LoVo (cell line): ENCODE results near the gene TEKT3.

Experiments
- DNase-seq: peaks from one replicate; pipeline ENCODE4 v3.0.0-alpha.2; 2016; ENCODE audit warnings: low spot score

TEKT3 gene

DNA sequence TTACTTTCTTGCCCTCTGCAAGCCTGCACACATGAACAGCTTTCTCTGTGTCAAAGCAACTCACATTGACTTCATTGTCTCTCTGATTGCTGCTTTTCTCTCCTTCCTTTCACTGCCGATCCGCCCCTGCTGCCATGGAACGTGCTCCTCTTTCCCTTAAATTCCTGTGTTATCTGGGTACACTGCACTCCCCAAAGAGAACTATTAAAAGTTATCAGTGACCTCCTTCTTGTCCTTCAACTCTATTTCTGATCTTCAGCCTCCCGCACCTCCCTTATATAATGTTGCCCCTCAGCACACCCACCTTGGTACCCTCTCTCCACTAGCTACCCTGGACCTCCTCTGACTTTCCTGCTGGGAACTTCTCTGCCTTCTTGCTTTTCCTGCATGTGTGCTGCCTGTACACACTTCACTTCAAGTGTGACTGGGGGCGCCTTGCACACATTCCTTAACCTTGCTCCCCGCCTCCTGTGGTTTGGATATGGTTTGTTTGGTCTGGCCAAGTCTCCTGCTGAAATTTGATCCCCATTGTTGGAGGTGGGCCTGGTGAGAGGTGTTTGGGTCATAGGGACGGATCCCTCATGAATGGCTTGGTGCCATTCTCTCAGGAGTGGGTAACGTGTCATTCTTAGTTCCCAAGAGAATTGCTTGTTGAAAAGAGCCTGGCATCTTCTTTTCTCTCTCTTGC, 49.6 kb downstream of the TEKT3 start:
- no peak for DNase-seq

- no peak for DNase-seq
Observed at GRCh38 chr17:15290605-15291004, 50.8 kb downstream of the TEKT3 start.

- DNase-seq, result peak; percentile 63
Observed at GRCh38 chr17:15289285-15290183, 51.9 kb downstream of the TEKT3 start.

- DNase-seq, result no peak
Observed at GRCh38 chr17:15288859-15289258, 52.5 kb downstream of the TEKT3 start.

- DNase-seq, result no peak
Observed at GRCh38 chr17:15287538-15288267, 53.7 kb downstream of the TEKT3 start.

DNA sequence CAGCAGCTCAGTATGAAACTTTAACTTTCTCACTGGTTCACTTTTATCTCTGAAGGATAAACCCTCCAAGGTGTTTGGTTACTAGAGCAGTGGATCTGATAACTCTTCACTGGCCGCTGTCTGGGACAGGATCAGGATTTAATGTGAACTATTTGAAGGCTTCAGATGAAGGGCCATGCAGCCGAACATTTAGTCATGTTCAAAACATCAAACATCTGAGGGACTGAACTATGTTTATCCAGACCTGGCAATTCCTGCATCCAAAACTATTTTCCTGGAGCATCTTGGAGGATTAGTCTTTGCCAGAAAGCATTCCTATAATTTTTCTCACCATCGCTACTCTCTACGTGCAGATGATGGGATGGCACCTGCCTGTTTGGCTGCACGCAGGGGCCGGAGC, 55.9 kb downstream of the TEKT3 start:
- DNase-seq, result no peak

DNA sequence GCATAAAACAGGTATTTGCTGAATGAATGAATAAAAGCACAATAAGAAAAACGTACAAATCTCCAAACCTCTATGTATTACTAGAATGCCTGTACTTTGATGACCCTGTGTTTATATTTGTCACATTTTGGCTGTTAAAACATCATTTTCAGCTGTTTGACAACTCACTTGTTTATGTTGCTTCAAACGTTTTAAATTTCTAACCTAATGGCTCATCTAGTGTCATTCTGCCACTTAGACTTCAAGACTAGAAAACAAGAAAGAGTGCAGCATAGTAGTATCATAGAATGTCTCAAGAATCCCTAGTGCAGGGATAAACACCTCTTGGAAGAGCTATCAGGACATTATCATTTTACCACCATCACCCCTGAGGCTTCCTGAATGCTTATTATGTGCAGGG, 56.9 kb downstream of the TEKT3 start:
- DNase-seq, result no peak

- no peak for DNase-seq
Observed at GRCh38 chr17:15284107-15284506, 57.3 kb downstream of the TEKT3 start.

- DNase-seq, result no peak
Observed at GRCh38 chr17:15281909-15282308, 59.5 kb downstream of the TEKT3 start.

DNA sequence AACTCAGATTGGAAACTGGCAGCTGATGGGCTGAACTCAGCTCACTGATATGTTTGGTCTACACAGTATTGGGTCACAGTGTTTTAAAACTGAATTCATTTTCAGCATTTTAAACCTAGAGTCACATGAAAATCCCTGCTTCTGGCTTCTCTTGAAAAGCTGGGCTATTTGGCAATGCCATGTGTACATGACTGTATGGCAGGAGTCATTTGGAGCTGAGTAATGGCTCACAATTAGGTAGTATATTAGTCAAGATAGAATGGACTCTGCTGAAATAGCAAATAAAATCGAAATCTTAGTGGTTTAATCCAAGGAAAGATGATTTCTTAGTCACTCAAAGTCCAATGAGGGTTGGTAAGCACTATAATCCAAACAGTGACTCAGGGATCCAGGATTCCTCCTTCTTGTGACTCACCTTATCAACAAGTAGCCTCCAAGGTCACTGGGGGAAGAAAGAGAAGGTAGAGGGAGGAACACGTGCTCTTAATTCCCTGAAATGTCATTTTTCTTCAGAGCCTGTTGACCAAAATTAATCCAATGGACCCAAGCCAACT, 62.4 kb downstream of the TEKT3 start:
- peak; percentile 33 for DNase-seq

DNA sequence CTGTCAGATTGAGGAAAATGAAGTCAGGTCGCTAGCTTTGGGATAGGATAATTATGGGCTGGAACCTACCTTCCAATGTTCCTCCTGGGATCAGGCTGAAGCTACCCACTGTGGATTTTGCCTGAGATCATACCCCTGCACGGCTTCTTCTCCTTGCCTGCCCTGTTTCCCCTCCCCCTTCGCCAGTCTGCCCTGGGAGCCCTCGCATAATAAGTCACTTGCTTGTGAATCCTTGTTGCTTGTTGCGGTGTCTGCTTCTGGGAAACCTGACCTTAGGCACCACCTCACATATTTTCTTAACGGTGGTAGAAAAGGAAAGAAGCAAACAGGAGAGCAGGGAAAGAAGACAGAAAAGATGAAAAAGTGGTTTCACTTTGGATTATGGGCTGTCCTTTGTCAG, 63.0 kb downstream of the TEKT3 start:
- no peak for DNase-seq

GRCh38 chr17:15274017-15274416, 67.4 kb downstream of the TEKT3 start:
- no peak for DNase-seq

- DNase-seq, result peak; percentile 41
Observed at GRCh38 chr17:15273141-15273793, 68.1 kb downstream of the TEKT3 start.

DNA sequence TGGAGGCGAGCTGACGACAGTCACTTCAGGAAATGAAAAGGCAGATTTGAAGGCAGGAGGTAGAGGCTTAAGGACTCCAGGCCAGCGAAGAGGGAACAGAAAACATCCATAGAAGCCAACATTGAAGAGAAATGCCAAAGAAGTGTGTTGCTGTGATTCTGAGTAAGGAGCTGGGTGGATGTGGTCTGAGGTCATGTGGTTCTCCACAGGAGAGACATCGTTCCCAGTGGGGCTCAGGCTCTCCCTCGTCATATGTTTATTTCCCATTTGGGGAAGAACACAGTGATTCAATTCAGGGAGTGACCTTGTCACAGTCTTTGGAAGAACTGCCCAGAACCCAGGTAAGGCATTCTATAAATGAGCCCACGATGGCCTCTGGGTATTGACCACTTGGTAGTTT, 69.7 kb downstream of the TEKT3 start:
- no peak for DNase-seq

DNA sequence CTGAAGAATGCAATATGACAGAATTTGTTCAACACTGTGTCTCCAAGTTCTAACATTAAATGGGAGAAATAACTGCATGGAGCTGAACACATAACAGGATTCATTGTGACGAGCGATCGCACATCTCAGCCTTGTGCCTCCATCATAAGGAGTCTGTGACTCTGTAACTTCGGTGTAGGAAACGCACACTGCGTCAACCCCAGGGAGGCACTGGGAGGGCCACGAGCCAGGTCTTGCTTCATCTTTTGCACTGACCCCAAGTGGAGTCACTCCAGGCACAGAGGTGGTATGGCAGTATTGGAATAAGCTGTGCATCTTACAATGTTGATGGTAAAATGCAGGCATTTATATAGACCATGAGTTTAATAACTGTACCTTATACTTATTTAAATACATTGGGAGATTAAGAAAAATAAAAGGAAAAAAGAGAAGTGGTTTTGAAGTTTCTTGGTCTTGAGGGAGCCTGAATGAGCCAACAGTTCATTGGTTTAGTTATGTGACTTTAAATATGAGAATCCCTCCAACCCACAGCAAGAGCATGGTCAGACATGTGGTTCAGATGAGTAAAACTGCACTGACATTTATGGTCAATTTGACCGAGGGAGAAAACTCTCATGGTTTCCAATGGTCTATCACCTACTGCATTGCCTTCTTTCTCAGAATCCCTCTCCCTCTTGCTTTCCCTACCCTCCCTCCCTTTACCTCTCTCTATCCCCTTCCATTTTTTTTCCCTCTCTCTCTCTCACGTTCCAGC, 70.6 kb downstream of the TEKT3 start:
- no peak for DNase-seq

DNA sequence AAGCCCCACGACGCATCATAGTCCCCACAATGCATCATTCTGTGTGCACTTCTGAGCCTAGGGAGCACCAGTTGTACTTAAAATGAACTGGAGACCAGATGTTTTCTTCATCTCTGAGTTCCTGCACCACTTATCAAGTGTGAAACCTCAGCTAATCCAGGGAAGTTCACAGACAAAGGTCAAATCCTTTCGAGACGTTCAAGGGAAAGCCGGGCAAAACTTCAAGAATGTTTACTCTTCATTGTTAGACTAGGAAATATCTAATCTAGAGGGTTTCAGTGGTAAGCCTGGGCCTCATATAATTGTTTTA, 71.7 kb downstream of the TEKT3 start:
- no peak for DNase-seq

DNA sequence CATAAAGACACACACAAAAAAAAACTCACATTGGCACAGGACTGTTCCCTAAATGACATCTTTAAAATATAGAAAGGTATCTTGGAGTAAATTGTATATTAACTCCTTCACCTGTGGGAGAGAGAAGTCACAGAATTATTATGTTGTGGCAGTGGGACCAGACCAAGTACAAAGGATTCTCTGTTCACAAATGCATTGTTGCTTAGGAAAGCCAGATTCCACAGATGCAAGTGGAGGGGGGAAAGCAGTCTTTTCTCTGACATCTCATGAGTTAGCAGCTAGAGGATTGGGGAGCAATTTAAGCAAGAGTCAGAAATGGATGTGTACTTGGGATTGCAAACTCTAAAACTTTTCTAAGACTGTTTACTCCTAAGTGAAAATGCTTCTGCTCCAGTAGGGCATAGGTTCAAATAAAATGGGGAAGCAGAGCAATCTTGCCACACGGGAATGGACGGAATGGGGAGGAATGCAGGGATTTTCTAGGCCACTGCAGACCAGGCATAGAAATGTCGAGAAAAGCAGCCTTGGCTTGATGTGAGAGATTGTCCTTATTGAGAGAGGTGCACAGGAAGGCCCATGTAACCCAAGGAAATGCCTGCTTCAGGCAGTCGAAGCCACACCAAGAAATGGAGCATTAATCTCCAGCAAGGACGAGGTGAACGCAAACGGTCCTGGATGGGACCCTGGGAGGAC, 72.2 kb downstream of the TEKT3 start:
- DNase-seq, result no peak

DNA sequence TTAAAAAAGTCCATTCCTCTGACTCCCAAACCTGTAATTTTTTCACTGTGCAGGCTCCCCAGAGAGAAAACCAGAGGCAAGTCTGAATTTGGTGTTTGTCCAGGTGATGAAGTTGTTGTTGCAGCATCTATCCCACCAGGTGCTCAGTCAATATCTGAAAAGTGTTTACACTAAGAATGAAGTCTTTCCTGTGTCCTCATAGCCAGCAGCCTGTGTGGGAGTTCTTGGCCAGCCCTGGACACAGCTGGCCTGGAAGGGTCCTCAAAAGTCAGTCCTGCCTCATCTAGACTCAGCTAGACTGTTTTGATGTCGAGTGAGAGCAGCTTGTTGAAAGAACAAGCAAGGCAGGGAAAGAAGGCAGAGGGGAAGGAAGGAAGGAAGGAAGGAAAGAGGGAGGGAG, 72.9 kb downstream of the TEKT3 start:
- no peak for DNase-seq

DNA sequence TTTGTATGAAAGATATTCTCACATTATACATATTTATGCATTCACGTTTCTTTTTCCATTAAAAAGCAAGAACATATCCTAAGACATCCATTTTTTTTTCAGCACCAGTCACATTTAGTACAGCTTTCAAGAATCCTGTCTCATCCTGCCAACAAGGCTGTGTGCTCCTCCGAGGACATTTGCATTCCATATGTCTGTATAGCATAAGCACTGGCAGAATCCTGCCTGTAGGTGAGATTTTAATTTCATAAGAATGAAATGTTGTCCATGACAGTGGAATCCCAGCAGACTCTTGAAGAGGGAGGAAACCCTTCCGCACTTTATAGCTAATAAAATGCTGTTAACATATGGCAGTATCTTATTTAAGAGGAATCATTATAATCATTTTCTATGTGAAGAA, 73.4 kb downstream of the TEKT3 start:
- DNase-seq, result no peak

GRCh38 chr17:15266325-15267125, 74.9 kb downstream of the TEKT3 start:
- no peak for DNase-seq
